ENCODE results near the gene AMH. TPM values are rescaled to one million over a fixed set of nuclear protein-coding genes. Genes with fewer than 3 reads are reported as not detected.
A peak's percentile ranks its signal among the peaks of the same experiment; 100 is the strongest.

AMH gene
- polyA plus RNA-seq, 1 experiment = 0.66 TPM

- ChIA-PET CTCF (interaction anchor here (0.9 to 3.9 kb wide), 8 partner anchors 14 to 188 kb away, joined by 4 to 14 read pairs (median 5); no protein-coding TSS in a partner anchor), POLR2A (no interaction called here)
- Histone ChIP-seq H3K36me3 (ENCODE audit: control insufficient read depth, insufficient read depth, low read length) (peaks cover 14% of the 10 kb centered on the region), H3K27me3 (ENCODE audit: control insufficient read depth, insufficient read depth, low read length) (no peaks in the 10 kb centered on the region), H3K4me3 (ENCODE audit: low read depth, low read length) (peak overlapping the region; percentile 48)
- DNase-seq (ENCODE audit: low read depth) = no peak
- TF ChIP-seq, protein P1, sequence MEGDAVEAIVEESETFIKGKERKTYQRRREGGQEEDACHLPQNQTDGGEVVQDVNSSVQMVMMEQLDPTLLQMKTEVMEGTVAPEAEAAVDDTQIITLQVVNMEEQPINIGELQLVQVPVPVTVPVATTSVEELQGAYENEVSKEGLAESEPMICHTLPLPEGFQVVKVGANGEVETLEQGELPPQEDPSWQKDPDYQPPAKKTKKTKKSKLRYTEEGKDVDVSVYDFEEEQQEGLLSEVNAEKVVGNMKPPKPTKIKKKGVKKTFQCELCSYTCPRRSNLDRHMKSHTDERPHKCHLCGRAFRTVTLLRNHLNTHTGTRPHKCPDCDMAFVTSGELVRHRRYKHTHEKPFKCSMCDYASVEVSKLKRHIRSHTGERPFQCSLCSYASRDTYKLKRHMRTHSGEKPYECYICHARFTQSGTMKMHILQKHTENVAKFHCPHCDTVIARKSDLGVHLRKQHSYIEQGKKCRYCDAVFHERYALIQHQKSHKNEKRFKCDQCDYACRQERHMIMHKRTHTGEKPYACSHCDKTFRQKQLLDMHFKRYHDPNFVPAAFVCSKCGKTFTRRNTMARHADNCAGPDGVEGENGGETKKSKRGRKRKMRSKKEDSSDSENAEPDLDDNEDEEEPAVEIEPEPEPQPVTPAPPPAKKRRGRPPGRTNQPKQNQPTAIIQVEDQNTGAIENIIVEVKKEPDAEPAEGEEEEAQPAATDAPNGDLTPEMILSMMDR (IDR thresholded peaks at IDR 0.05; ENCODE audit: insufficient read depth, low read depth, low read length) = no peak
These were observed 9.1 kb upstream of the AMH start for GRCh38 chr19:2239771-2240770.

GRCh38 chr19:2240881-2241760 is 8.0 kb upstream of the AMH start:
- ChIA-PET POLR2A (no interaction called here), CTCF (interaction anchor here (1.4 to 3.9 kb wide), 6 partner anchors 19 to 151 kb away, joined by 5 to 14 read pairs (median 11); no protein-coding TSS in a partner anchor)
- peaks cover 24% of the 10 kb centered on the region for H3K36me3 ChIP-seq (ENCODE audit: control insufficient read depth, insufficient read depth, low read length)
- TF ChIP-seq, protein P1 (IDR thresholded peaks at IDR 0.05; ENCODE audit: insufficient read depth, low read depth, low read length) = no peak
- no peak for DNase-seq (ENCODE audit: low read depth)
- H3K4me3 ChIP-seq (ENCODE audit: low read depth, low read length) = peak overlapping the region; percentile 16; the same call in 1 of the 2 replicates
- no peaks in the 10 kb centered on the region for H3K27me3 ChIP-seq (ENCODE audit: control insufficient read depth, insufficient read depth, low read length)

DNA sequence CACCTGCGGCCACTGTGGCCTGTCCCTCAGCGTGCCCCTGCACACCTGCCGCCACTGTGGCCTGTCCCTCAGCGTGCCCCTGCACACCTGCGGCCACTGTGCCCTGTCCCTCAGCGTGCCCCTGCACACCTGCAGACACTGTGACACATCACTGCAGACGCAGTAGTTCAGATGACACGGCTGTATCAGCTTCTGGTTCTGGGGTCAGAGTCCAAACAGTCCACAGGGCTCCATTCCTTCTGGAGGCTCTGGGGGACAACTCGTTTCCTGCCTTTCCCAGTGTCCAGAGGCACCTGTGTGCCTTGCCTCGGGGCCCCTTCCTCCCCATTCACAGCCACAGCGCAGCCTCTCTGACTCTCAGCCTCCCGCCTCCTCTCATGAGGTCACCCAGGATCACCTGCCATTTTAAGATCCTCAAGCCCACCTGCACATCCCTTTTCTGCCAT is 7.0 kb upstream of the AMH start:
- ChIA-PET CTCF (interaction anchor here (2.8 to 3.9 kb wide), 3 partner anchors 18 to 87 kb away, joined by 9 to 14 read pairs (median 13); no protein-coding TSS in a partner anchor), POLR2A (no interaction called here)

DNA sequence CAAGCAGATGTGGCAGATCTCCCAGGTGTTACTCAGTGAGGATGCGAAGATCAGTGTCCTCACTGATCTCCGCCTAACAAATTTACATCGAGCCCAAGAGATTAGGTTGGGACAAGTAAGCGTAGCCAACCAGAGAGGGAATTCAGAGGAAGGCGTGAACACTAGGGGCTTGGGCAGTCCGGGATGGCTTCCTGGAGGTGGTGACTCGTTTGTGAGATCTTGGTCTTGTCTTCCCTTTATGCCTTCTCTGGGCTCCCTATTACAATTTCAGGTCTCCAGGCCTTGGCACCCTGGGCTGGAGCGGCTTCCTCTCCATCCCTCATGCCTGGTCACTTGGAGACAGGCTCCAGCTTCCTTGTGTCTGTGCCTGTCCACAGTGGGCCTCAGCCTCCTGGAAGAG is 6.3 kb upstream of the AMH start:
- ChIA-PET POLR2A (no interaction called here), CTCF (interaction anchor here (2.8 kb wide), 1 partner anchor 18 kb away, joined by 9 read pairs; no protein-coding TSS in a partner anchor)
- Histone ChIP-seq H3K4me3 (ENCODE audit: low read depth, low read length) (no peak overlapping the region), H3K27me3 (ENCODE audit: control insufficient read depth, insufficient read depth, low read length) (no peaks in the 10 kb centered on the region), H3K36me3 (ENCODE audit: control insufficient read depth, insufficient read depth, low read length) (peaks cover 37% of the 10 kb centered on the region)
- TF ChIP-seq, protein P1 (IDR thresholded peaks at IDR 0.05; ENCODE audit: insufficient read depth, low read depth, low read length) = no peak
- DNase-seq (ENCODE audit: low read depth) = no peak

More for the DNA sequence above, 7.0 kb upstream of the AMH start:
- H3K4me3 ChIP-seq (ENCODE audit: low read depth, low read length) = no peak overlapping the region
- DNase-seq (ENCODE audit: low read depth) = no peak
- peaks cover 32% of the 10 kb centered on the region for H3K36me3 ChIP-seq (ENCODE audit: control insufficient read depth, insufficient read depth, low read length)
- TF ChIP-seq, protein P1 (IDR thresholded peaks at IDR 0.05; ENCODE audit: insufficient read depth, low read depth, low read length) = no peak
- H3K27me3 ChIP-seq (ENCODE audit: control insufficient read depth, insufficient read depth, low read length) = no peaks in the 10 kb centered on the region

Data from BJ (cell line).